Neural cell (in vitro differentiated cells): ENCODE measurements around the gene RHEBL1. TPM values are rescaled to one million over a fixed set of nuclear protein-coding genes. Genes with fewer than 3 reads are reported as not detected.

ENCODE experiments used
- H2AFZ ChIP-seq: fragments of 200-600, 300-800 bp; sonication (generic), shearing (Covaris generic); 2 replicates; pipeline ENCODE4 v1.6.0; 2014; ENCODE audit warnings: low read depth, mild to moderate bottlenecking, antibody characterized with exemption, low read length, moderate library complexity
- H3F3A ChIP-seq: fragments of 200-600 bp; shearing (Covaris generic); 2 replicates; pipeline ENCODE4 v1.6.1; 2016; ENCODE audit warnings: mild to moderate bottlenecking, moderate library complexity, mixed read lengths, antibody characterized with exemption, low read length; ENCODE audit not compliant: insufficient read depth, poor library complexity, severe bottlenecking
- H3K27ac ChIP-seq: fragments of 200-600, 300-800 bp; sonication (generic), shearing (Covaris generic); 2 replicates; pipeline ENCODE4 v1.5.1; 2014; ENCODE audit warnings: mild to moderate bottlenecking, low read length, moderate library complexity
- H3K27me3 ChIP-seq: fragments of 300-800, 200-600 bp; sonication (generic), shearing (Covaris generic); 2 replicates; pipeline ENCODE4 v1.6.0; 2014; ENCODE audit warnings: mild to moderate bottlenecking, low read depth, low read length, moderate library complexity; ENCODE audit not compliant: insufficient read depth
- H3K36me3 ChIP-seq: fragments of 300-800, 200-600 bp; sonication (generic), shearing (Covaris generic); 2 replicates; pipeline ENCODE4 v1.5.1; 2014; ENCODE audit warnings: mild to moderate bottlenecking, antibody characterized with exemption, low read length, moderate library complexity; ENCODE audit not compliant: insufficient read depth
- H3K4me2 ChIP-seq: fragments of 300-800, 200-600 bp; sonication (generic), shearing (Covaris generic); 2 replicates; pipeline ENCODE4 v1.6.0; 2014; ENCODE audit warnings: mild to moderate bottlenecking, low read length
- H3K4me3 ChIP-seq: fragments of 300-800, 200-600 bp; sonication (generic), shearing (Covaris generic); 2 replicates; pipeline ENCODE4 v1.5.1; 2014; ENCODE audit warnings: mild to moderate bottlenecking, low read length, moderate library complexity
- H3K79me2 ChIP-seq: fragments of 200-600 bp; shearing (Covaris generic); replicated peaks from 2 replicates; pipeline ENCODE4 v1.6.0; 2014; ENCODE audit warnings: mild to moderate bottlenecking, low read length, moderate library complexity; ENCODE audit not compliant: insufficient read depth
- H3K9ac ChIP-seq: fragments of 300-800, 200-600 bp; sonication (generic), shearing (Covaris generic); 2 replicates; pipeline ENCODE4 v1.6.1; 2016; ENCODE audit warnings: mild to moderate bottlenecking, low read length, mixed read lengths
- H3K9me2 ChIP-seq: fragments of 200-600 bp; shearing (Covaris generic); 2 replicates; pipeline ENCODE4 v1.6.1; 2016; ENCODE audit warnings: mild to moderate bottlenecking, low read length, mixed read lengths; ENCODE audit not compliant: insufficient read depth
- H3K9me3 ChIP-seq: fragments of 200-600, 300-800 bp; sonication (generic), shearing (Covaris generic); 2 replicates; pipeline ENCODE4 v1.6.1; 2016; ENCODE audit warnings: mild to moderate bottlenecking, mixed run types, low read length, moderate library complexity, mixed read lengths
- H4K20me1 ChIP-seq: fragments of 200-600 bp; shearing (Covaris generic); 2 replicates; pipeline ENCODE4 v1.6.1; 2016; ENCODE audit warnings: mild to moderate bottlenecking, mixed run types; ENCODE audit not compliant: insufficient read depth
- CTCF ChIP-seq: fragments of 450-650 bp; IDR thresholded peaks from 2 replicates; pipeline ENCODE4 v1.5.1; 2014; ENCODE audit warnings: antibody characterized with exemption, mild to moderate bottlenecking, moderate library complexity; ENCODE audit not compliant: poor library complexity, severe bottlenecking
- EP300 ChIP-seq: fragments of 450-650 bp; conservative IDR thresholded peaks from 2 replicates; pipeline ENCODE4 v1.6.1; 2014; ENCODE audit warnings: antibody characterized with exemption, mild to moderate bottlenecking, moderate library complexity; ENCODE audit not compliant: poor library complexity, severe bottlenecking
- EZH2 ChIP-seq: fragments of 200-600, 300-800 bp; shearing (Covaris generic), sonication (generic); IDR thresholded peaks from 2 replicates; pipeline ENCODE4 v1.6.1; 2014; ENCODE audit warnings: antibody characterized with exemption, low read length, borderline replicate concordance, mild to moderate bottlenecking; ENCODE audit not compliant: insufficient read depth, poor library complexity, severe bottlenecking
- MXI1 ChIP-seq: fragments of 450-650 bp; conservative IDR thresholded peaks from 2 replicates; pipeline ENCODE4 v1.6.1; 2014; ENCODE audit warnings: antibody characterized with exemption, mild to moderate bottlenecking; ENCODE audit not compliant: poor library complexity, severe bottlenecking
- POLR2AphosphoS5 ChIP-seq: IDR thresholded peaks from 2 replicates; pipeline ENCODE4 v1.6.1; 2012
- RAD21 ChIP-seq: fragments of 450-650 bp; conservative IDR thresholded peaks from 2 replicates; pipeline ENCODE4 v1.6.1; 2014; ENCODE audit warnings: antibody characterized with exemption, mild to moderate bottlenecking, moderate library complexity
- REST ChIP-seq: IDR thresholded peaks from 2 replicates; pipeline ENCODE4 v1.6.1; 2012; ENCODE audit warnings: borderline replicate concordance
- SMC3 ChIP-seq: fragments of 450-650 bp; conservative IDR thresholded peaks from 2 replicates; pipeline ENCODE4 v1.6.1; 2014; ENCODE audit warnings: antibody characterized with exemption, mild to moderate bottlenecking, moderate library complexity; ENCODE audit not compliant: poor library complexity
- TAF1 ChIP-seq: IDR thresholded peaks from 2 replicates; pipeline ENCODE4 v1.6.1; 2012; ENCODE audit warnings: low read depth
- polyA plus RNA-seq: library from polyadenylated mRNA; depleted of rRNA; stranded (reverse); fragments of >200 nt; gene quantifications from 2 replicates; pipeline ENCODE4 v1.2.3, GENCODE V29; 2014

Gene RHEBL1
- polyA plus RNA-seq, 1 donor from 2014 or later, result 0.68 TPM

- TF ChIP-seq EZH2, result no peak
These were observed 11.3 kb downstream of the RHEBL1 start (continued) for GRCh38 chr12:49058366-49059044.

- TF ChIP-seq CTCF (no peak), SMC3 (no peak), TAF1 (no peak), EP300 (no peak), EZH2 (no peak), MXI1 (no peak), POLR2AphosphoS5 (no peak), REST (no peak), RAD21 (no peak)
- Histone ChIP-seq H3K36me3 (no peaks in the 10 kb centered on the region), H3K9me2 (no peaks in the 10 kb centered on the region), H3K9me3 (no peaks in the 10 kb centered on the region), H3K9ac (peak overlapping the region; percentile 99), H3K27me3 (no peaks in the 10 kb centered on the region), H3K4me3 (peak overlapping the region; percentile 97), H3F3A (no peaks in the 10 kb centered on the region), H2AFZ (no peak overlapping the region), H4K20me1 (peaks cover 28% of the 10 kb centered on the region), H3K27ac (no peak overlapping the region), H3K4me2 (peak overlapping the region; percentile 97), H3K79me2 (peaks cover 59% of the 10 kb centered on the region)
These were observed 11.9 kb downstream of the RHEBL1 start for GRCh38 chr12:49057888-49058287.

- H3K4me2 ChIP-seq, result peak overlapping the region; percentile 97
- H2AFZ ChIP-seq, result no peak overlapping the region
- no peaks in the 10 kb centered on the region for H3K27me3 ChIP-seq
- no peaks in the 10 kb centered on the region for H3F3A ChIP-seq
- no peak for TF ChIP-seq REST
- TF ChIP-seq RAD21, result no peak
- TF ChIP-seq EZH2, result no peak
- TF ChIP-seq TAF1, result no peak
- TF ChIP-seq EP300, result no peak
- no peak for TF ChIP-seq POLR2AphosphoS5
- TF ChIP-seq SMC3, result no peak
- no peak for TF ChIP-seq MXI1
- no peak for TF ChIP-seq CTCF
- H3K36me3 ChIP-seq, result no peaks in the 10 kb centered on the region
- H3K9ac ChIP-seq, result no peak overlapping the region
- no peaks in the 10 kb centered on the region for H3K9me3 ChIP-seq
- H3K79me2 ChIP-seq, result peaks cover 59% of the 10 kb centered on the region
- H4K20me1 ChIP-seq, result peaks cover 28% of the 10 kb centered on the region
- H3K4me3 ChIP-seq, result peak overlapping the region; percentile 97
- H3K27ac ChIP-seq, result no peak overlapping the region
- H3K9me2 ChIP-seq, result no peaks in the 10 kb centered on the region
These were observed 13.6 kb downstream of the RHEBL1 start for GRCh38 chr12:49055978-49056754.
